NB4 (cell line): Measurements from ENCODE around the gene SGSH.

Experiments
- CTCF ChIP-seq: IDR thresholded peaks from one replicate; pipeline ENCODE4 v1.5.1; 2012; ENCODE audit warnings: low read depth, low read length
- MAX ChIP-seq: IDR thresholded peaks from 2 replicates; pipeline ENCODE4 v1.6.1; 2011; ENCODE audit warnings: low read depth, low read length
- MYC ChIP-seq: IDR thresholded peaks from 2 replicates; pipeline ENCODE4 v1.6.1; 2011; ENCODE audit warnings: low read depth, low read length
- POLR2A ChIP-seq: IDR thresholded peaks from 2 replicates; pipeline ENCODE4 v1.6.1; 2011; ENCODE audit warnings: mild to moderate bottlenecking; ENCODE audit not compliant: insufficient read length; ENCODE audit errors: extremely low read depth

- TF ChIP-seq CTCF (peak; percentile 12), POLR2A (no peak), MAX (no peak), MYC (no peak)
These were observed 16.6 kb downstream of the SGSH start for GRCh38 chr17:80203471-80203963.
